K562 (cell line): ENCODE data around the gene EEF2. TPM values are rescaled to one million over a fixed set of nuclear protein-coding genes. Genes with fewer than 3 reads are reported as not detected.

Source experiments
- ARNT ChIP-seq, 2 experiments: fragments of 450-650 bp; IDR thresholded peaks; 2 replicates each; pipeline ENCODE4 v1.6.1; 2016; ENCODE audit warnings: mild to moderate bottlenecking in 1 of 2
- ATF4 ChIP-seq: fragments of 450-650 bp; formaldehyde crosslinking; IDR thresholded peaks from 2 replicates; pipeline ENCODE4 v1.4.0; 2022; ENCODE audit warnings: mild to moderate bottlenecking, moderate library complexity
- BRD9 ChIP-seq: fragments of 450-650 bp; IDR thresholded peaks from 2 replicates; pipeline ENCODE4 v1.6.1; 2018; ENCODE audit warnings: low read depth; ENCODE audit not compliant: partially characterized antibody
- CHD7 ChIP-seq: fragments of 200-600 bp; sonication (generic); IDR thresholded peaks from one replicate; pipeline ENCODE4 v1.6.1; 2012; ENCODE audit warnings: mild to moderate bottlenecking, low read depth, low read length, inconsistent platforms
- HINFP ChIP-seq: fragments of 450-650 bp; conservative IDR thresholded peaks from 2 replicates; pipeline ENCODE4 v1.6.1; 2016; ENCODE audit warnings: missing genetic modification characterization, low read depth, mild to moderate bottlenecking, control low read depth, missing compliant biosample characterization
- L3MBTL2 ChIP-seq: fragments of 450-650 bp; IDR thresholded peaks from 2 replicates; pipeline ENCODE4 v1.6.1; 2016; ENCODE audit warnings: mild to moderate bottlenecking, moderate library complexity
- VEZF1 ChIP-seq: fragments of 200-800 bp; sonication (Bioruptor generic); IDR thresholded peaks from 2 replicates; pipeline ENCODE4 v1.6.1; 2017; ENCODE audit warnings: missing genetic modification characterization, missing compliant biosample characterization
- ZFPM2 ChIP-seq: fragments of 250-450 bp; sonication (Bioruptor Pico); IDR thresholded peaks from 2 replicates; pipeline ENCODE4 v1.5.1; 2022; ENCODE audit warnings: mild to moderate bottlenecking
- ZNF398 ChIP-seq: fragments of 250-450 bp; sonication (Bioruptor Pico); IDR thresholded peaks from 2 replicates; pipeline ENCODE4 v1.8.0; 2021; ENCODE audit warnings: moderate library complexity, mild to moderate bottlenecking, inconsistent platforms
- polyA plus RNA-seq, 8 experiments: library from polyadenylated mRNA; depleted of rRNA in 4 of 8; stranded (reverse) in 5 of 8; unstranded in 3 of 8; fragments of >200 nt; fragmentation: Nextera tagmentation in 2 of 8; fragmentation: Illumina TruSeq in 1 of 8; extraction: Ambion mirVana in 2 of 8; extraction: Trizol in 1 of 8; gene quantifications; 2 replicates each; pipeline versions ENCODE4 v1.2.1 to v1.2.3, GENCODE V29; 2011 to 2014; ENCODE audit warnings: inconsistent platforms in 1 of 8, missing spikeins in 1 of 8
- total RNA-seq, 7 experiments: library from RNA; depleted of rRNA in 6 of 7; stranded (reverse); fragments of >200 nt in 6 of 7; fragmentation: Illumina TruSeq in 2 of 7; extraction: Trizol in 2 of 7; gene quantifications; 2 replicates each; pipeline versions ENCODE4 v1.2.1 to v1.2.3, GENCODE V29; 2011 to 2021; ENCODE audit warnings: low replicate concordance in 1 of 7

Gene EEF2
- total and polyA plus RNA-seq, 9 of the 15 experiments (the other 6 are each of a cell fraction or from before 2014, with no cell fraction given), result 372 to 3,003 (median 1,453) TPM

GRCh38 chr19:3984908-3985642 is at the start of gene EEF2 (continued):
- TF ChIP-seq HINFP, result no peak
- TF ChIP-seq BRD9, result peak; percentile 98
- no peak for TF ChIP-seq ATF4 (CRISPR knock-in tag)
- no peak for TF ChIP-seq ZFPM2 (CRISPR knock-in tag)
- no peak for TF ChIP-seq ARNT (IDR thresholded peaks at IDR 0.05)
- TF ChIP-seq VEZF1 (CRISPR knock-in tag), result peak; percentile 93
- peak; percentile 81 for TF ChIP-seq L3MBTL2
- TF ChIP-seq ZNF398, result no peak
- no peak for TF ChIP-seq CHD7
